OCI-LY7 (cell line): ENCODE measurements around the gene ALX1. TPM values are rescaled to one million over a fixed set of nuclear protein-coding genes. Genes with fewer than 3 reads are reported as not detected.

Experiments
- BruUV-seq: library from RNA; stranded (reverse); fragments of 400-500 nt; replicated peaks from 2 replicates; lab custom pipeline; 2021; lab: Mats Ljungman, UMichigan
- CTCF ChIA-PET: fragments of 300-600 bp; sonication (Branson Sonifier 250); formaldehyde crosslinking; loops from one replicate; lab custom pipeline; 2022; ENCODE audit warnings: antibody characterized with exemption; ENCODE audit not compliant: unreplicated experiment; lab: Charles Lee
- POLR2A ChIA-PET: fragments of 300-600 bp; sonication (Branson Sonifier 250); formaldehyde crosslinking; loops from one replicate; lab custom pipeline; 2022; ENCODE audit warnings: antibody characterized with exemption; lab: Charles Lee
- DNase-seq: peaks from one replicate; pipeline ENCODE4 v3.0.0-alpha.2; 2015; ENCODE audit warnings: low spot score
- H2AFZ ChIP-seq: fragments of 200-600 bp; sonication (generic), shearing (Covaris generic); 2 replicates; pipeline ENCODE4 v1.6.1; 2014; ENCODE audit warnings: mild to moderate bottlenecking, antibody characterized with exemption, low read length, moderate library complexity
- H3K27ac ChIP-seq: fragments of 200-600 bp; sonication (generic); 2 replicates; pipeline ENCODE4 v1.5.1; 2014; ENCODE audit warnings: mixed run types, low read depth, mild to moderate bottlenecking, moderate library complexity, low read length, inconsistent platforms; ENCODE audit not compliant: poor library complexity, severe bottlenecking
- H3K36me3 ChIP-seq: fragments of 200-600 bp; sonication (generic); 2 replicates; pipeline ENCODE4 v1.6.1; 2014; ENCODE audit warnings: mild to moderate bottlenecking, antibody characterized with exemption, low read length, moderate library complexity, mixed read lengths; ENCODE audit not compliant: insufficient read depth
- H3K4me1 ChIP-seq: fragments of 200-600 bp; sonication (generic); 2 replicates; pipeline ENCODE4 v1.5.1; 2014; ENCODE audit warnings: mild to moderate bottlenecking, low read length; ENCODE audit not compliant: insufficient read depth, poor library complexity, severe bottlenecking
- H3K4me2 ChIP-seq: fragments of 200-600 bp; sonication (generic); 2 replicates; pipeline ENCODE4 v1.6.1; 2014; ENCODE audit warnings: mild to moderate bottlenecking, low read length
- H3K4me3 ChIP-seq: fragments of 200-600 bp; sonication (generic); 2 replicates; pipeline ENCODE4 v1.5.1; 2014; ENCODE audit warnings: mild to moderate bottlenecking, low read depth, low read length; ENCODE audit not compliant: poor library complexity, severe bottlenecking
- H3K79me2 ChIP-seq: fragments of 200-600 bp; sonication (generic); 2 replicates; pipeline ENCODE4 v1.6.1; 2016; ENCODE audit warnings: low read depth, mild to moderate bottlenecking, low read length, moderate library complexity, mixed read lengths; ENCODE audit not compliant: insufficient read depth
- H3K9me2 ChIP-seq: fragments of 200-600 bp; sonication (generic); 2 replicates; pipeline ENCODE4 v1.6.1; 2016; ENCODE audit warnings: mild to moderate bottlenecking, low read length, mixed read lengths; ENCODE audit not compliant: insufficient read depth
- H3K9me3 ChIP-seq: fragments of 200-600 bp; sonication (generic); 2 replicates; pipeline ENCODE4 v1.6.1; 2014; ENCODE audit warnings: mild to moderate bottlenecking, mixed run types, low read length, mixed read lengths
- H4K20me1 ChIP-seq: fragments of 200-600 bp; sonication (generic); 2 replicates; pipeline ENCODE4 v1.6.1; 2014; ENCODE audit warnings: mild to moderate bottlenecking, antibody characterized with exemption, low read length, moderate library complexity, mixed read lengths; ENCODE audit not compliant: insufficient read depth
- EZH2phosphoT487 ChIP-seq: fragments of 200-600 bp; sonication (generic); IDR thresholded peaks from 2 replicates; pipeline ENCODE4 v1.6.1; 2018; ENCODE audit warnings: low read depth, borderline replicate concordance, mild to moderate bottlenecking, mixed run types, antibody characterized with exemption, low read length, moderate library complexity, mixed read lengths
- intact Hi-C: fragments of 100-400 bp; cut with micrococcal nuclease; formaldehyde crosslinking; loops from one replicate; pipeline ENCODE4 v1.10.0; 2022; ENCODE audit not compliant: unreplicated experiment
- total RNA-seq, 2 experiments: library from RNA; depleted of rRNA in 1 of 2; stranded (reverse); fragments of >200 nt in 1 of 2; shearing (Covaris generic) in 1 of 2; gene quantifications; 2 replicates each; pipeline ENCODE4 v1.2.3, GENCODE V29; 2014 to 2022
- TF ChIP-seq, protein P1 (sequence below): fragments of 200-600 bp; sonication (generic); conservative IDR thresholded peaks from 2 replicates; pipeline ENCODE4 v1.5.1; 2014; ENCODE audit warnings: mild to moderate bottlenecking, antibody characterized with exemption, low read length, moderate library complexity, mixed read lengths

ALX1 gene
- total RNA-seq, 2 experiments from 2014 or later = not detected

DNA sequence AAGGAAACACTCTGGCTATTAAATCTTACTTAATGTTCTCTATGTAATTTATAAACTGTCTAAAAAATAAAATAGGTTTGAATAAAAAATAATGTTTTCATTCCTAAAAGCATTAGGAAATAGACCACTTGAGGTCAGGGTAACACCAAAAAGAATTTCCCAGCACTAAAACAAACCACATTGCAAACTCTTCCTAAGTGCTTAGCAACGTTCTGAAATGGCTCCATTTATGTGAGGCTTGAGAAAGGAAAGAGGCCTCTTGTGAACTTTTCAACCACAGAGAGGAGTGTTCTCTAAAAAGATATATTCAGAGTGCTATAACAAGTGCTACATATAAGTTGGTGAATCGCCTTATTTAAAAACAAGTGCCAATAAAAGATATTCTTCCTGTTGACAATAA is 42.7 kb downstream of the ALX1 start:
- Histone ChIP-seq H3K9me2 (no peaks in the 10 kb centered on the region), H3K4me1 (no peaks in the 10 kb centered on the region), H3K4me2 (no peak overlapping the region), H2AFZ (no peak overlapping the region), H3K4me3 (no peak overlapping the region), H4K20me1 (no peaks in the 10 kb centered on the region), H3K27ac (no peak overlapping the region), H3K36me3 (no peaks in the 10 kb centered on the region), H3K79me2 (no peaks in the 10 kb centered on the region), H3K9me3 (no peaks in the 10 kb centered on the region)
- POLR2A ChIA-PET = no interaction called here
- CTCF ChIA-PET = no interaction called here
- TF ChIP-seq, protein P1, sequence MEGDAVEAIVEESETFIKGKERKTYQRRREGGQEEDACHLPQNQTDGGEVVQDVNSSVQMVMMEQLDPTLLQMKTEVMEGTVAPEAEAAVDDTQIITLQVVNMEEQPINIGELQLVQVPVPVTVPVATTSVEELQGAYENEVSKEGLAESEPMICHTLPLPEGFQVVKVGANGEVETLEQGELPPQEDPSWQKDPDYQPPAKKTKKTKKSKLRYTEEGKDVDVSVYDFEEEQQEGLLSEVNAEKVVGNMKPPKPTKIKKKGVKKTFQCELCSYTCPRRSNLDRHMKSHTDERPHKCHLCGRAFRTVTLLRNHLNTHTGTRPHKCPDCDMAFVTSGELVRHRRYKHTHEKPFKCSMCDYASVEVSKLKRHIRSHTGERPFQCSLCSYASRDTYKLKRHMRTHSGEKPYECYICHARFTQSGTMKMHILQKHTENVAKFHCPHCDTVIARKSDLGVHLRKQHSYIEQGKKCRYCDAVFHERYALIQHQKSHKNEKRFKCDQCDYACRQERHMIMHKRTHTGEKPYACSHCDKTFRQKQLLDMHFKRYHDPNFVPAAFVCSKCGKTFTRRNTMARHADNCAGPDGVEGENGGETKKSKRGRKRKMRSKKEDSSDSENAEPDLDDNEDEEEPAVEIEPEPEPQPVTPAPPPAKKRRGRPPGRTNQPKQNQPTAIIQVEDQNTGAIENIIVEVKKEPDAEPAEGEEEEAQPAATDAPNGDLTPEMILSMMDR = no peak
- TF ChIP-seq EZH2phosphoT487 = no peak
- no peak for DNase-seq
- intact Hi-C loops = no loop called here
- no TSS peak for BruUV-seq

DNA sequence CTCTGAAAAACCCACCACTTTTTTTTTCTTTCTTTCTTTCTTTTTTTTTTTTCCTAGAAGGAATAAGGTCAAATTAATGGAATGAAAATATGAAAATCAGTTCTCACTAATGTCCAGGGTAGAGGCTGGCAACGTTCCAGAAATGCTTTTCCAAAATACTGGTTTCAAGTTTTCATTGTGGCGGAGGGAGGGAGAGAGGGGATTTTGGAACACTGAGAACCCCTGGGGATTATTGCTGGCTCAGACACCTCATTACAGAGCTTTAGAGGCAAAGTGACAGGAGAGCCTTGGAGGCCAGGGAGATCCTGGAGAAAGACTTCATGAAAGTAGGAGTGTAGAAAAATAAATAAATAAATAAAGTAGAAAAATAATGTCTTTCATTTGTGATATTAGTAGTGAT is 45.4 kb downstream of the ALX1 start:
- Histone ChIP-seq H3K9me3 (no peaks in the 10 kb centered on the region), H3K4me2 (no peak overlapping the region), H3K36me3 (no peaks in the 10 kb centered on the region), H3K9me2 (no peaks in the 10 kb centered on the region), H3K4me3 (no peak overlapping the region), H3K27ac (no peak overlapping the region), H4K20me1 (no peaks in the 10 kb centered on the region), H3K4me1 (no peaks in the 10 kb centered on the region), H3K79me2 (no peaks in the 10 kb centered on the region), H2AFZ (no peak overlapping the region)
- DNase-seq = no peak
- ChIA-PET CTCF (no interaction called here), POLR2A (no interaction called here)
- intact Hi-C loops = no loop called here
- no TSS peak for BruUV-seq
- TF ChIP-seq EZH2phosphoT487 = no peak
- TF ChIP-seq, protein P1 = no peak

DNA sequence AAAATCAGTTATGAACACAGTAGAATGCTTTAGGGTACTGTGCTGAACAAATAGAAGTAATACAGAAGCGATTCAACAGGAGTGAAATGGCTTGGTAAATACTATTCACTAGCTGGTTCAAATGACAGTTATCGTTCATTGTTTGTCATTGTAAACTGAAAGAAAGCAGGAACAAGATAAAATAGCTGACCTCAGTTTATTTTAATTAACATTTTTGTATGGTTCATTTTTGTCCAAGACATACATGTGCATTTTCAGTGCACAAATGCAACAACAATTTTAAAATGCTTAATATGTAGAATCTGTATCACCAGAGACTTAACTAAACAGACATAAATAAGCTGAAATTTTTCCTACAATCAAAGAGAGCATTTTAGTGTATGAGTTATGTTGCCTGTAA is 49.9 kb downstream of the ALX1 start:
- no peaks in the 10 kb centered on the region for H3K9me3 ChIP-seq
- ChIA-PET CTCF (no interaction called here), POLR2A (interaction anchor here (1.1 kb wide), 1 partner anchor 254 kb away, joined by 4 read pairs; no protein-coding TSS in a partner anchor)
- H3K27ac ChIP-seq = no peak overlapping the region
- no peak overlapping the region for H2AFZ ChIP-seq
- H3K4me1 ChIP-seq = no peaks in the 10 kb centered on the region
- no peaks in the 10 kb centered on the region for H3K9me2 ChIP-seq
- BruUV-seq = no TSS peak
- no peak for DNase-seq
- H3K4me2 ChIP-seq = no peak overlapping the region
- H3K79me2 ChIP-seq = no peaks in the 10 kb centered on the region
- no peaks in the 10 kb centered on the region for H3K36me3 ChIP-seq
- no peak overlapping the region for H3K4me3 ChIP-seq
- intact Hi-C loops = no loop called here
- TF ChIP-seq, protein P1 = no peak
- no peak for TF ChIP-seq EZH2phosphoT487
- H4K20me1 ChIP-seq = no peaks in the 10 kb centered on the region
